HepG2 (cell line): ENCODE results near the gene TTLL13. TPM values are rescaled to one million over a fixed set of nuclear protein-coding genes. Genes with fewer than 3 reads are reported as not detected.
A peak's percentile ranks its signal among the peaks of the same experiment; 100 is the strongest.

ENCODE experiments used
- ATAC-seq: fragments of 200-7000 bp; cut with Tn5 transposase; 3 replicates; pipeline ENCODE4 v1.9.1; 2020; ENCODE audit warnings: mild to moderate bottlenecking, moderate library complexity
- BruUV-seq: library from RNA; stranded (reverse); fragments of 400-500 nt; replicated peaks from 2 replicates; lab custom pipeline; 2021; lab: Mats Ljungman, UMichigan
- CTCF ChIA-PET: fragments of 300-600 bp; formaldehyde crosslinking; extraction: SDS; loops from one replicate; lab custom pipeline; 2021; ENCODE audit warnings: low total read pairs, inconsistent platforms, low intra/inter-chr PET ratio; lab: Yijun Ruan, JAX
- POLR2A ChIA-PET: fragments of 350-600 bp; sonication (Branson Sonifier 250); formaldehyde crosslinking; loops from one replicate; lab custom pipeline; 2020; ENCODE audit warnings: antibody characterized with exemption, inconsistent platforms; lab: Yijun Ruan, JAX
- DNase-seq: peaks from one replicate; pipeline ENCODE4 v3.0.0-alpha.2; 2015; ENCODE audit warnings: low spot score
- FAIRE-seq: peaks from 3 replicates; lab custom pipeline; 2011; peaks lifted over from hg19 to GRCh38; lab: Jason Lieb, UNC
- H2AFZ ChIP-seq: one replicate; pipeline ENCODE4 v1.6.1; 2011; ENCODE audit warnings: low read length, inconsistent platforms
- H3K27ac ChIP-seq: fragments of 300-600 bp; 3 replicates; pipeline ENCODE4 v1.8.0; 2011; ENCODE audit warnings: mixed run types, mild to moderate bottlenecking, mixed read lengths, low read length, inconsistent platforms; ENCODE audit not compliant: insufficient read depth; ENCODE audit errors: extremely low read length
- H3K27me3 ChIP-seq, 2 experiments: fragments of 200-600 bp in 1 of 2; 2 replicates in 1 of 2; 3 replicates in 1 of 2; pipeline versions ENCODE4 v1.6.0 to v1.8.0; 2011; ENCODE audit warnings: low read length in 2 of 2, mild to moderate bottlenecking in 2 of 2, moderate library complexity in 2 of 2, inconsistent platforms in 1 of 2; ENCODE audit not compliant: insufficient read depth in 2 of 2, control insufficient read depth in 1 of 2
- H3K36me3 ChIP-seq, 2 experiments: fragments of 200-600 bp in 1 of 2; replicated peaks in 1 of 2; 2 replicates in 1 of 2; 3 replicates in 1 of 2; pipeline versions ENCODE4 v1.5.1 to v1.8.0; 2011; ENCODE audit warnings: low read length in 2 of 2, inconsistent platforms in 1 of 2; ENCODE audit not compliant: insufficient read depth in 2 of 2, control insufficient read depth in 1 of 2
- H3K4me1 ChIP-seq: 2 replicates; pipeline ENCODE4 v1.5.1; 2012; ENCODE audit warnings: low read length, inconsistent platforms; ENCODE audit not compliant: insufficient read depth
- H3K4me2 ChIP-seq: 2 replicates; pipeline ENCODE4 v1.6.0; 2011; ENCODE audit warnings: low read depth, low read length, inconsistent platforms
- H3K4me3 ChIP-seq, 3 experiments: fragments of 200-600 bp in 1 of 3; sonication (generic), shearing (Covaris generic) in 1 of 3; replicated peaks in 1 of 3; 2 replicates each; pipeline ENCODE4 v1.5.1; 2011 to 2016; ENCODE audit warnings: low read length in 3 of 3, inconsistent platforms in 2 of 3, low read depth in 2 of 3, mild to moderate bottlenecking in 2 of 3, control low read depth in 1 of 3, mixed read lengths in 1 of 3; ENCODE audit not compliant: insufficient read depth in 1 of 3
- H3K79me2 ChIP-seq: one replicate; pipeline ENCODE4 v1.6.1; 2011; ENCODE audit warnings: low read length, inconsistent platforms; ENCODE audit not compliant: insufficient read depth
- H3K9ac ChIP-seq: 2 replicates; pipeline ENCODE4 v1.6.0; 2011; ENCODE audit warnings: mild to moderate bottlenecking, low read depth, low read length, inconsistent platforms; ENCODE audit not compliant: insufficient read depth
- H3K9me3 ChIP-seq: 2 replicates; pipeline ENCODE4 v1.5.1; 2012; ENCODE audit warnings: mild to moderate bottlenecking, low read length
- H4K20me1 ChIP-seq: 2 replicates; pipeline ENCODE4 v1.6.0; 2011; ENCODE audit warnings: inconsistent platforms, mild to moderate bottlenecking, low read length, moderate library complexity; ENCODE audit not compliant: insufficient read depth
- ARID4A ChIP-seq: sonication (generic); formaldehyde crosslinking; IDR thresholded peaks from 2 replicates; pipeline ENCODE4 v1.5.0; 2020; ENCODE audit warnings: mild to moderate bottlenecking, missing genetic modification reagents, borderline replicate concordance
- HIC2 ChIP-seq: sonication (generic); formaldehyde crosslinking; IDR thresholded peaks from 2 replicates; pipeline ENCODE4 v1.9.0; 2022; ENCODE audit warnings: low read depth, missing genetic modification reagents
- HNRNPL ChIP-seq: fragments of 200-400 bp; formaldehyde crosslinking; IDR thresholded peaks from 2 replicates; pipeline ENCODE4 v1.6.1; 2017; ENCODE audit warnings: mild to moderate bottlenecking, low read depth, low read length
- RXRA ChIP-seq: sonication (generic); formaldehyde crosslinking; IDR thresholded peaks from 2 replicates; pipeline ENCODE4 v1.5.1; 2020; ENCODE audit warnings: missing genetic modification reagents
- SP2 ChIP-seq: sonication (generic); formaldehyde crosslinking; IDR thresholded peaks from 2 replicates; pipeline ENCODE4 v1.5.1; 2020; ENCODE audit warnings: mild to moderate bottlenecking, missing genetic modification reagents
- ZNF687 ChIP-seq: sonication (generic); formaldehyde crosslinking; IDR thresholded peaks from 2 replicates; pipeline ENCODE4 v1.5.1; 2020; ENCODE audit warnings: mild to moderate bottlenecking, missing genetic modification reagents, moderate library complexity
- ZNF776 ChIP-seq: sonication (generic); formaldehyde crosslinking; IDR thresholded peaks from 2 replicates; pipeline ENCODE4 v1.4.0; 2020; ENCODE audit warnings: mild to moderate bottlenecking, missing genetic modification reagents
- WGBS: methylation state at CpG from one replicate; pipeline ENCODE4 v1.1.6; 2017; ENCODE audit warnings: low lambda C conversion rate; 5-methylcytosine and 5-hydroxymethylcytosine counted together
- in situ Hi-C: cut with HindIII; loops from 2 replicates; pipeline ENCODE4 v1.10.0; 2017; ENCODE audit warnings: low pct_unique_long_range_greater_than_20kb; ENCODE audit not compliant: extremely low pct_ligation_motif_present
- intact Hi-C: fragments of 100-400 bp; cut with micrococcal nuclease; formaldehyde crosslinking; loops from one replicate; pipeline ENCODE4 v1.10.0; 2022; ENCODE audit not compliant: unreplicated experiment
- polyA plus RNA-seq, 8 experiments: library from polyadenylated mRNA; depleted of rRNA in 3 of 8; stranded (reverse) in 7 of 8; unstranded in 1 of 8; fragments of >200 nt; fragmentation: Illumina TruSeq in 4 of 8; extraction: Trizol in 4 of 8; gene quantifications; 2 replicates each; pipeline versions ENCODE4 v1.2.1 to v1.2.3, GENCODE V29; 2011 to 2016; ENCODE audit warnings: low read depth in 4 of 8, missing spikeins in 1 of 8, mixed read lengths in 1 of 8; ENCODE audit not compliant: insufficient read depth in 1 of 8
- total RNA-seq, 5 experiments: library from RNA; depleted of rRNA; stranded (reverse); fragments of >200 nt; fragmentation: Illumina TruSeq; extraction: Trizol; gene quantifications; 2 replicates each; pipeline ENCODE4 v1.2.3, GENCODE V29; 2016; ENCODE audit warnings: low read depth in 1 of 5
- TF ChIP-seq, protein P1 (sequence below): sonication (generic); formaldehyde crosslinking; conservative IDR thresholded peaks from 2 replicates; pipeline ENCODE4 v1.4.0; 2020; ENCODE audit warnings: mild to moderate bottlenecking, missing genetic modification reagents, moderate library complexity

The TTLL13 gene
- total and polyA plus RNA-seq, 2 of the 13 experiments (the other 11 are each of a cell fraction or from before 2014, with no cell fraction given): 0.07 to 0.29 TPM

DNA sequence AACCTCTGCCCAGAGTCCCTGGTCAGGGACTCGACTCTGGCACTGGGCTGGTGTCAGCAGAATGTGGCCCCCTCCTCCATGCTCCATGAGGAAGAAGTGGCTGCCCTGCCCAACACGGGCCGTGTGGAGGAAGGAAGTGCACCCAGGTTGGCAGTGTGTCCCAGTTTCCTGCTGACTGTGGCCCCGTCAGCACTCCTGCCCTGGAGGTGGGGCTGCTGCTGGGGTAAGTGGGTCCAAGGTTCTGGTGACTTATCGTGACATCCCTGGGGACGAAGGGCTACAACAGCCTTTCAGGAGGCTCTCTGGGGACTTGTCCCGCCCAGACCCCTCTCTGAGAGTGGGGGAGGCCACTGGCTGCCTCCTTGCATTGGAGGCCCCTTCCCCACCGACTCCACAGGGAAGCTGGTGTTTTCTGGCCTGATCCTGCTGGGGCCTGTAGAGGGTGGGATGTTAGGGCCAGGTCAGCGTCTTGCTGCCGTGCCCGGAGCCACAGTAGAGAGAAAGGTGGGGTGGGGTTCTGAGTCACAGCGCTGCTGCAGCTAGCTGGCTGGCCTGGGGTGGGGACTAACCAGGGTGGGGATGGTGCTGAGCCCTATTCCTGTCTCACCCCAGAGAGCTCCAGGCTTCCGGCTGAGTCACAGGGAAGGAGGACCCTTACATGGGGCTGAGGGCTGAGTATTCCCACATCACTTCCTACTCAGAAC is 37.8 kb upstream of the TTLL13 start:
- CTCF ChIA-PET: no interaction called here
- ATAC-seq (peak; percentile 70), FAIRE-seq (no peak)
- TF ChIP-seq, protein P1, sequence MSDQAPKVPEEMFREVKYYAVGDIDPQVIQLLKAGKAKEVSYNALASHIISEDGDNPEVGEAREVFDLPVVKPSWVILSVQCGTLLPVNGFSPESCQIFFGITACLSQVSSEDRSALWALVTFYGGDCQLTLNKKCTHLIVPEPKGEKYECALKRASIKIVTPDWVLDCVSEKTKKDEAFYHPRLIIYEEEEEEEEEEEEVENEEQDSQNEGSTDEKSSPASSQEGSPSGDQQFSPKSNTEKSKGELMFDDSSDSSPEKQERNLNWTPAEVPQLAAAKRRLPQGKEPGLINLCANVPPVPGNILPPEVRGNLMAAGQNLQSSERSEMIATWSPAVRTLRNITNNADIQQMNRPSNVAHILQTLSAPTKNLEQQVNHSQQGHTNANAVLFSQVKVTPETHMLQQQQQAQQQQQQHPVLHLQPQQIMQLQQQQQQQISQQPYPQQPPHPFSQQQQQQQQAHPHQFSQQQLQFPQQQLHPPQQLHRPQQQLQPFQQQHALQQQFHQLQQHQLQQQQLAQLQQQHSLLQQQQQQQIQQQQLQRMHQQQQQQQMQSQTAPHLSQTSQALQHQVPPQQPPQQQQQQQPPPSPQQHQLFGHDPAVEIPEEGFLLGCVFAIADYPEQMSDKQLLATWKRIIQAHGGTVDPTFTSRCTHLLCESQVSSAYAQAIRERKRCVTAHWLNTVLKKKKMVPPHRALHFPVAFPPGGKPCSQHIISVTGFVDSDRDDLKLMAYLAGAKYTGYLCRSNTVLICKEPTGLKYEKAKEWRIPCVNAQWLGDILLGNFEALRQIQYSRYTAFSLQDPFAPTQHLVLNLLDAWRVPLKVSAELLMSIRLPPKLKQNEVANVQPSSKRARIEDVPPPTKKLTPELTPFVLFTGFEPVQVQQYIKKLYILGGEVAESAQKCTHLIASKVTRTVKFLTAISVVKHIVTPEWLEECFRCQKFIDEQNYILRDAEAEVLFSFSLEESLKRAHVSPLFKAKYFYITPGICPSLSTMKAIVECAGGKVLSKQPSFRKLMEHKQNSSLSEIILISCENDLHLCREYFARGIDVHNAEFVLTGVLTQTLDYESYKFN (CRISPR knock-in tag): 0 out of 2 replicates have a peak, but pooled peaks have one; percentile 26
- TF ChIP-seq ZNF776 (peak; percentile 21; the same call in 1 of the 2 replicates), RXRA (CRISPR knock-in tag) (0 out of 2 replicates have a peak, but pooled peaks have one; percentile 20), HIC2 (CRISPR knock-in tag) (0 out of 2 replicates have a peak, but pooled peaks have one; percentile 26), HNRNPL (0 out of 2 replicates have a peak, but pooled peaks have one; percentile 18), ARID4A (no peak), SP2 (CRISPR knock-in tag) (peak; percentile 39; the same call in 1 of the 2 replicates), ZNF687 (CRISPR knock-in tag) (peak; percentile 58; the same call in 1 of the 2 replicates)

More for the DNA sequence above, 37.8 kb upstream of the TTLL13 start:
- Histone ChIP-seq H3K4me3 (no peak overlapping the region; a peak in 1 of 6 replicates), H3K27me3 (no peaks in the 10 kb centered on the region), H3K79me2 (no peaks in the 10 kb centered on the region), H2AFZ (no peak overlapping the region), H3K4me2 (peak overlapping the region; percentile 28; the same call in 1 of the 2 replicates), H3K27ac (peak overlapping the region; percentile 19), H3K9me3 (no peaks in the 10 kb centered on the region), H3K9ac (no peak overlapping the region), H4K20me1 (no peaks in the 10 kb centered on the region), H3K4me1 (peaks cover 31% of the 10 kb centered on the region), H3K36me3 (peaks cover 2 to 5% of the 10 kb centered on the region in 2 experiments; a peak in 2 of 5 replicates)
- DNase-seq: no peak
- no TSS peak for BruUV-seq
- 16% methylated on average over 3 of the region's 13 CpGs for WGBS
- in situ Hi-C loops (no loop called here), intact Hi-C loops (no loop called here)
- POLR2A ChIA-PET: no interaction called here
